Raji (cell line): ENCODE data around the gene CTNNBIP1.

Experiments
- POLR2A ChIP-seq: IDR thresholded peaks from 2 replicates; pipeline ENCODE4 v1.6.1; 2011; ENCODE audit warnings: low read depth, low read length, control low read depth; ENCODE audit not compliant: insufficient read depth

CTNNBIP1 gene

DNA sequence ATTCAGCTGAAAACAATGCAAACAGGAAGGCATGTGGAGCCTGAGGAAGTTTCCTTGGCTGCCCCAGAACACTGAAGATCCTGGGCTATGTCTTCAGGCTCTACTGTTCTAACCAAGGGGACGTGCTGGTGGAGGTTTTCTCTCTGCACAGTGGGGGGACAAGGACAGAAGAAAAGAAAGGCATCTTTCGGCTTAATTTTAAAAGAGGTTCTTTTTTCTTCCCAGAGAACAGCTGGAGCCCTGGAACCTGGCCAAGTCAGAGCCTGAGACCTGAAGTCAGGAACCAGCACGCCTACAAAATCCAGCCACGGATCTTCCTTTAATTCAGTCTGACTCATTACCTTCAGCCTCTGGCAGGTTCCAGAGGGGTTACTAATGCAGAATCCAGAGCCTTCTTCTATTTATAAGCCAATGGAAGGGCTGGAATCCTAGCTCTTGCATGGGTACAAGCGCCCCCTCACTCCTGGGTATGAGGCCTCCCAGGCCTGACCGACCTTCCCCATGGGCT, 19.8 kb downstream of the CTNNBIP1 start:
- TF ChIP-seq POLR2A = no peak

DNA sequence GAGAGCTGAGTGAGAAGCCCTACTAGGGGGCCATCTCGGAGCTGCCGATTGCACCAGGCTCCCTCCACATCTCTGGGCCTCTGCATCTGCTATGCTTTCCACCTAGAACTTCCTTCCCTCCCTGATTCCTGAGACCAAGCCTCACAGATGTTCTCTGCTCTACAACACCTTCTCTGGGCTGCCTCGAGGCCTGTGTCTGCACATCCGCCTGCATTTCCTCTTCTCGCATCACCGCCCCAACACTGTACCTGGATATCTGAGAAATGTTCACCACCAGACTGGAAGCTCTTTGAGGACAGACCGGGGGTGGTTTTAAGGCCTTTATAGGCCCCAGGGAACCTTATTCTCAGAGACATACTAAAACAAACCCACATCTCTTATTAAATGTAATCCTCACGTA, 20.7 kb downstream of the CTNNBIP1 start:
- no peak for TF ChIP-seq POLR2A

DNA sequence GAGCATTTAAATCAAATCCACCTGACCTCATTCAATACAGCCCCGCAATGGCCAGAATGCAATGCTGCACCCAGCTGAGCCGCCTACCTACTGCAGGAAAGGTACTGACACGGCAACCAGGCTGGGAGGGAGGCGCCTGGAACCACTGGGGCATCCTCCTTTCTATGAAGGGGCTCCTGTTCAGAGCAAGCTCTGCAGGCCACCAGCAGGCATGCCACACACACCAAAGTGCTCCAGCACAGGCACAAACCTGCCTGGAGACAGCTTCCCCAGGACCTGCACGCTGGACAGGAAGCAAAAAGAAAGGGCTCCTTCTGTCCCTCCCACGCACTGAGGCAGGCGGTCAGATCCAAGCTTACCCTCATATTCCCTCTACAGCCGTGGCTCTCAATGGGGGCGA, 21.2 kb downstream of the CTNNBIP1 start:
- TF ChIP-seq POLR2A = no peak

- TF ChIP-seq POLR2A = no peak
Observed at GRCh38 chr1:9887070-9887469, 23.0 kb downstream of the CTNNBIP1 start.

DNA sequence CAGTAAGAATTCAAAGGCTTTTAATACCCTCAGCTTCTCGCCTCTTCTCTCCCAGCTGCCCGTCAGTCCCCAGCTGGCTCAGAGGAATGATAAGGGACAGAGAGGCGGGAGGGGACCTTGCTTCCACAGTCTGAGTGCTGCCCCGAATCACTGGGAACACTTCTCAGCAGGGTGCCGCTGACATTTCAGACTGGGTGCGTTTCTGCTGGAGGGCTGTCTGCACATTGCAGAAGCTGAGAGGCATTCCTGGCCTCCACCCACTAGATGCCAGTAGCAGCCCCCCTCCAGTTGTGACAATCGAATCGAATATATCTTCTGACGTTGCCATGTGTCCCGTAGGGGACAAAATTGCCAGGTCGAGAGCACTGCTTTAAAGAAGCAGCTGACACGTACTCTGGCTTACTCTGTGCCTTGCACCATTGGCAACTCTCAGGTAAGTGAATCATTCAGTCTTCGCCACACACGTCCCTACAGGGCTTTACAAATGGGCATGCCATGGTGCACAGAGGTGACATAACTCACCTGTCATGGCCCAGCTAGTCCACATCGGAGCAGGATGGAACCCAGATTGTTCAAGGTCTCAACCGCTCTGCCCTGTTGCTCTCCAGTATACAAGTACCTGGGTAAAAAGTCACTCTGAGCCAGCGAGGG, 23.9 kb downstream of the CTNNBIP1 start:
- TF ChIP-seq POLR2A = no peak

GRCh38 chr1:9884805-9885204, 25.3 kb downstream of the CTNNBIP1 start:
- TF ChIP-seq POLR2A = no peak

DNA sequence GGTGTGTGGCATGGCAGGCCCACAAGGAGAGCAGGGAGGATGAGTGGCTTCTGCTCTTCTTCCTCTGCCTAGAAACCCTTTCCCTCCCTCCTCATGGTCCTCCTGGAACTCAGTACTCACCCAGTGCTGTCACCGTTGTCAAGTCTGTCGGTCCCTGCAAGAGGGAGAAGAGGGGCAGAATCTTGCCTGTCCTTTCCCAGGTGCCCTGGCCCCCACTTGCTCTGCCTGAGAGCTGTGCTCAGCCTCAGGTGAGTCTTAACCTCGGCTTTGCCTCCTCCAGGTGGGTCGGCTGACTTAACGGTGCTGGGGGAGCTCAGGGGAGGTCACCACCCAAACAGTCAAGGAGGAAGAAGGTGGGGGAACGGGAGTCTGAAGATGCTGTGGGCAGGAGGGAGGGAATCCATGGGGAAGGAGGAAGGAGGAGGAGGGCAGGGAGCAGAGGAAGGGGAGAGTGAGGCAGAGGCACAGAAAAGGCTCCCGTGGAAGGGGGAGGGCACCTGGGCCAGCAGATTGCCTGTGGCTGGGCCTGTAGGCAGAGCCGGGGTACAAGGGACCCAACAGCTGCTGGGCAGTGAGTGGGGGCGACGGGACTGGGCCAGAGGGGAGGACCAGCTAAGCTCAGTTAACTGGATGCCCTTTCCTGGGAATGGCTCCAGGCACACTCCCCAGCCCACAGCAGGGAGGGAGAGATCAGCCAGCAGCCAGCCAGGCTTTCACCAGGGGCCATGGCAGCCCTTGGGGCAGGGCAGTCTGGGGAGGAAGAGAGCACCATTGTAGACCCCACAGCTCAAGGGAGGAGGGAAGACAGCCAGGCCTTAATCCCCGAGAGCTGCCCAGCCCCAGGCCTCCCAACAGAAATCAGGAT, 26.3 kb downstream of the CTNNBIP1 start:
- no peak for TF ChIP-seq POLR2A

GRCh38 chr1:9882945-9883303, 27.1 kb downstream of the CTNNBIP1 start:
- TF ChIP-seq POLR2A = no peak

DNA sequence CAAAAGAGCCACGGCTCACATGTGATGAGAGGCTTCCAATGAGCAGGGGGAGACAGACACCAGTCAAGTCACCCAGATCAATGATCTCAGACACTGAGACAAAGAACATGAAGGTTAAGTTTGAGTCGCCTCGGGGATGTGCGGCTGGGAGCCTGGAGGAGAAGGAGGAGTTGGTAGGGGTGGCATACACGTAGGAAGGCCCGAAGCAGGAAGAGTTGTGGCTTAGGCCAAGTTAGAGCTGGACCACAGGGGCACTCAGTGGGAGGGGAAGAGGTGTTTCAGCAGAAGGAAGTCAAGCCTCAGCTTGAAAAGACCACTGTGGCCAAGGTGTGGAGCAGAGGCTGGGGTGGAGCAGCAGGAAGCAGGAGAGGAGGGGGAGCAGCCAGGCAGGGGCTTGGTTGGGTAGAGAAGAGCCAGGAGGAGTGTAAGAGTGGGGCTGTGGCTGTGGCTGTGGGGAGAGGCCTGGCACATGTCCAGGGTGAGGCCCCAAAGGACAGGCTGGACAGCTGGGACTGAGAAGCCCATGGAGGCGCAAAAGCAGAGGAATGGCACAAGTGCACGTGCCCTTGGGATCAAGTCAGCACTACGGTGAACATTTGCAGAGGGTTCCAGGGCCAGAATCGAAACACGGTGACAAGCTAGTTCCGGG, 27.6 kb downstream of the CTNNBIP1 start:
- no peak for TF ChIP-seq POLR2A

DNA sequence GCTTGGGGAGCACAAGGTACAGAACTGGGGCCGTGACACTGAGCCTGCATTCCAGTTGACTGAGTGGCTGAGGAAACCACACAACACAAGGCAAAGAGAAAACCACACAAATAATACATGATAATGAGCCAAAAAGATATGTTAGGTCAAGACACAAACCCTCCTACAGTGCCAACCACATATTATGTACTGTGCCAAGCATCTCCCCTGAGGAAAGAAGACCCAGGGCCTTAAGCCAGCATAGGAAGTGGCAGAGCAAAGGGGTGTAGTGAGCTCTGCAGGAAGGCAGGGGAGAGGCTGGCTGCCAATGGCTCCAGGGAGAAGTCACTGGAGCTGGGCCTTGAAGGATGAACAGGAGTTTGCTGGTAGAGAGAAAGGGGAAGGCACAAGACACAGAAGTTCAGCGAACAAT, 28.2 kb downstream of the CTNNBIP1 start:
- TF ChIP-seq POLR2A = no peak

DNA sequence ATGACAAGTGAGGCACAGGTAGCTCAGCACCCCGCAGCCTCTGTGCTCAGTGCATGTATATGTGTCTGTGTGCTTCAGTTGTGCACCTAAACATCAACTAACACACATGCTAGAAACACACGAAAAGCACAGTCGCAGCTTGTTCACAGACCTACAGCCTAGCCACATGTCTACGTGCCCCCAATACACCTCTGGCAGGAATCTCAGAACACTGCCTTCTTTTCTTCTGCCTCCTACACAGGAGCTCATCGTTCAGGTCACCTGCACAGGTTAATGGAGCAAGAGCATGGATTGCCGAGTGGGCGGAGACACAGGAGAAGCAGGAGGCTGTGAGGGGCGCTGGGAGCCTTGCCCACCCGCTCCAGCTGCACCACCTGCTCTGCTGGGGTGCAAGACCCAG, 31.7 kb downstream of the CTNNBIP1 start:
- TF ChIP-seq POLR2A = no peak

DNA sequence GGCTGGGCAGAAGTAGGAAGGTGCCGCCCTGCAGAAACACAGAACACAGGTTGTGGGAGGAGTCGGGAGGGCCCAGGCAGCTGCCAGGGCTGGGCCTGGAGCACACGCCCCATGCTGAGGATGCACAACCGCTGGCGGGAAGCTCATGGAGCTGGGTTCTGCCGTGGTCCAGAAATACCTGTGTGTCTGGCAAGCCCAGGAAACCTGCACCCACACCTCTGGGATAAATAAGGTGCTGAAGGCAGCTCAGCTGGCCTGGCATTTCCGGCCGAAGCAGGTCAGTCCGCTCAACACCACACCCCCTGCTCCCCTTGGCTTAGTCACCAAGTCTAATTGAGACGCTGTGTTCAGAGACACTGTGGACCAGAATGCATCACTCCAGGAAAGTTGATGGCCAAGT, 32.1 kb downstream of the CTNNBIP1 start:
- TF ChIP-seq POLR2A = no peak

- TF ChIP-seq POLR2A = no peak
Observed at GRCh38 chr1:9875636-9876000, 34.5 kb downstream of the CTNNBIP1 start.

DNA sequence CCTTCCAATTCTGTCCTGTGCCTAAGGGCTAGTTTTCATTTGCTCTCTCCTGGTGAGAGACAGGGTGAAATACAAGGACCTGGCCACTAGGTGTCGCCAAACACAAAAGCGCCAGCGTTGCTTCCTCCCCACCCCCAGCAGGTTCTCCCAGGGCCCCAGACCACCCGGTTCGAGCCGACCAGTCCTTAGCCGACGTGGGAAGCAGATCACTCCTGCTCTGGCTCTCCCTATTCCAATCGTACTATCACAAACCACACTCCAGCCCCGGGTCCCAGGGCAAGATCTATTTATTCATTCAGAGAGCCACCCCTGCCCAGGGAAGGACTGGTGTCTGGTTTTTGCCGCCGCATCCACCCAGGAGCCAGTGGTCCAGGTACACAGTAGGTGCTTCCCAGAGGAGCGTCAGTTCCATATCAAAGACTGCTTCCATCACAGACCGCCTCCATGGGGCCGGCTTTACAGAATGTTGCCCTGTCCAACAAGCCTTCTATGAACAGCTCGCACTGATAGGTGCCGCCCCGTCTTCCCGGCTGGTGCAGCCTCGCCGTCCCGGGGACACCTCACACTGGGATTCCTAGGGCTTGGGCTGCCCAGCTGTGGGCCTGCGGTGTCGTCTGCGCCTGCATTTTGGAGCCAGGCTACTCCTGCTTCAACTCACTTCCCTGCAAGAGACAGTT, 35.0 kb downstream of the CTNNBIP1 start:
- TF ChIP-seq POLR2A = 0 out of 2 replicates have a peak, but pooled peaks have one; percentile 26

GRCh38 chr1:9874412-9874811, 35.7 kb downstream of the CTNNBIP1 start:
- no peak for TF ChIP-seq POLR2A
